Non-pigmented ciliary epithelial cell (primary cell): Measurements from ENCODE around the gene LYST.
"Not testable (repeated sequence)": the region's sequence is repeated elsewhere in the genome, so short reads cannot be mapped to it uniquely, and the experiment has no call there.

ENCODE experiments used
- DNase-seq: peaks from one replicate; pipeline ENCODE4 v3.0.0-alpha.2; 2010; ENCODE audit warnings: low read depth

Gene LYST

GRCh38 chr1:235757587-235758096 lies 109.1 kb downstream of the LYST start:
- no peak for DNase-seq

- DNase-seq: not testable (repeated sequence)
Measured at GRCh38 chr1:235754186-235754585, 112.5 kb downstream of the LYST start.

GRCh38 chr1:235749755-235750300 lies 116.9 kb downstream of the LYST start:
- no peak for DNase-seq

- no peak for DNase-seq
Measured at GRCh38 chr1:235748747-235749146, 118.0 kb downstream of the LYST start.

- no peak for DNase-seq
Measured at GRCh38 chr1:235746245-235746644, 120.5 kb downstream of the LYST start.

- no peak for DNase-seq
Measured at GRCh38 chr1:235745503-235746136, 121.1 kb downstream of the LYST start.

- DNase-seq: no peak
Measured at GRCh38 chr1:235742914-235743599, 123.6 kb downstream of the LYST start.

GRCh38 chr1:235741294-235741693 lies 125.4 kb downstream of the LYST start:
- DNase-seq: peak; percentile 86

GRCh38 chr1:235739631-235740030 lies 127.1 kb downstream of the LYST start:
- DNase-seq: no peak

GRCh38 chr1:235739124-235739523 lies 127.6 kb downstream of the LYST start:
- DNase-seq: peak; percentile 23

- DNase-seq: no peak
Measured at GRCh38 chr1:235737751-235738150, 129.0 kb downstream of the LYST start.

GRCh38 chr1:235736263-235736662 lies 130.4 kb downstream of the LYST start:
- DNase-seq: no peak

GRCh38 chr1:235735621-235736020 lies 131.1 kb downstream of the LYST start:
- DNase-seq: no peak

- DNase-seq: no peak
Measured at GRCh38 chr1:235734335-235734734, 132.4 kb downstream of the LYST start.

- DNase-seq: no peak
Measured at GRCh38 chr1:235730007-235730406, 136.7 kb downstream of the LYST start.

GRCh38 chr1:235726557-235726956 lies 140.1 kb downstream of the LYST start:
- DNase-seq: no peak

- DNase-seq: no peak
Measured at GRCh38 chr1:235725434-235725833, 141.3 kb downstream of the LYST start.

- DNase-seq: no peak
Measured at GRCh38 chr1:235724730-235725129, 142.0 kb downstream of the LYST start.

GRCh38 chr1:235722858-235723257 lies 143.8 kb downstream of the LYST start:
- DNase-seq: no peak

GRCh38 chr1:235721982-235722381 lies 144.7 kb downstream of the LYST start:
- no peak for DNase-seq

- DNase-seq: no peak
Measured at GRCh38 chr1:235720544-235720943, 146.2 kb downstream of the LYST start.

- DNase-seq: no peak
Measured at GRCh38 chr1:235714205-235714897, 152.4 kb downstream of the LYST start.

GRCh38 chr1:235712812-235713211 lies 153.9 kb downstream of the LYST start:
- DNase-seq: no peak
